ENCODE results near the gene MRTFB. TPM values are rescaled to one million over a fixed set of nuclear protein-coding genes. Genes with fewer than 3 reads are reported as not detected.

MRTFB gene
- total and polyA plus RNA-seq, 2 of the 13 experiments (the other 11 are each of a cell fraction or from before 2014, with no cell fraction given): 11.4 to 14.0 TPM

- TF ChIP-seq NFAT5 (CRISPR knock-in tag; IDR thresholded peaks at IDR 0.05) (peak; percentile 56), ZBTB8A (CRISPR knock-in tag; IDR thresholded peaks at IDR 0.05; ENCODE audit: borderline replicate concordance, low read depth) (no peak), ZNF549 (CRISPR knock-in tag; IDR thresholded peaks at IDR 0.05) (peak; percentile 93; the same call in 1 of the 2 replicates), ZNF691 (CRISPR knock-in tag; IDR thresholded peaks at IDR 0.05; ENCODE audit: borderline replicate concordance, low read depth) (peak; percentile 98), SP2 (CRISPR knock-in tag; IDR thresholded peaks at IDR 0.05) (no peak), CBFB (CRISPR knock-in tag; IDR thresholded peaks at IDR 0.05) (peak; percentile 94), ZNF335 (CRISPR knock-in tag; IDR thresholded peaks at IDR 0.05) (no peak), SRF (IDR thresholded peaks at IDR 0.05; ENCODE audit: low read depth, low read length) (peak; percentile 61; the same call in 1 of the 2 replicates), FOXA1 (IDR thresholded peaks at IDR 0.05) (no peak), FOXA1 (CRISPR knock-in tag; IDR thresholded peaks at IDR 0.05) (peak; percentile 42; the same call in 1 of the 2 replicates), FOXA3 (CRISPR knock-in tag; IDR thresholded peaks at IDR 0.05) (peak; percentile 80; the same call in 1 of the 2 replicates), ZNF580 (CRISPR knock-in tag; IDR thresholded peaks at IDR 0.05; ENCODE audit: borderline replicate concordance, low read depth) (peak; percentile 98), THAP8 (CRISPR knock-in tag; IDR thresholded peaks at IDR 0.05; ENCODE audit: borderline replicate concordance) (peak; percentile 93; the same call in 1 of the 2 replicates), ZBTB37 (CRISPR knock-in tag; IDR thresholded peaks at IDR 0.05) (peak; percentile 25; the same call in 1 of the 2 replicates), IRF9 (CRISPR knock-in tag; IDR thresholded peaks at IDR 0.05; ENCODE audit: borderline replicate concordance) (peak; percentile 99), TBL1XR1 (IDR thresholded peaks at IDR 0.05; ENCODE audit: borderline replicate concordance, low read length, partially characterized antibody) (peak; percentile 90), ELF3 (CRISPR knock-in tag; IDR thresholded peaks at IDR 0.05) (peak; percentile 84), BHLHE40 (IDR thresholded peaks at IDR 0.05; ENCODE audit: low read length) (peak; percentile 92), ZNF264 (CRISPR knock-in tag; IDR thresholded peaks at IDR 0.05) (no peak), ZMYM3 (CRISPR knock-in tag; IDR thresholded peaks at IDR 0.05) (peak; percentile 74; the same call in 1 of the 2 replicates)
Measured at GRCh38 chr16:14285513-14286367, 214.6 kb downstream of the MRTFB start (continued).

Measured in HepG2 (cell line).